GF-D8 (cell line): Measurements from ENCODE around the gene HDAC11.
"Not testable (repeated sequence)": the region's sequence is repeated elsewhere in the genome, so short reads cannot be mapped to it uniquely, and the experiment has no call there.

Experiments used
- DNase-seq: peaks from one replicate; lab custom pipeline; 2025; lab: John Stamatoyannopoulos, UW

HDAC11 gene

GRCh38 chr3:13507570-13508339 lies 27.6 kb downstream of the HDAC11 start:
- no peak for DNase-seq

DNA sequence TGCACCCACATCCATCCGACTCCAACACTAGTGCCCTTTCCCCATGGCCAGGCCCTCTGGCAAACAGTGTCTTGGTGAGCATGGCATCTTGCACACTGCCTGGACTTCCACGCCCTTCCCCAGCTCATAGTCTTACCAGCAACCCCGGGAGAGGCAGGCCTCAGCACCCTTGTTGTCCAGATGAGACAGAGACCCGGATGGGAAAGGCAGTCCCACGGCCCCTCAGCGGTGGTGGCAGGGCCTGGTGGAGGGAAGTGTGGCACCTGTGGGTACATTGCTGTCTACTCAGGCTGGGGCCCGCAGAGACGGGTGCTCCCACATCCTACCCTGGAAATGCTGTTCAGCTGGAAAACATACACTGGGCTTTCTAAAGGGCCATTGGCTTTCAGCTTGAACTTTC lies 28.4 kb downstream of the HDAC11 start:
- DNase-seq, result no peak

DNA sequence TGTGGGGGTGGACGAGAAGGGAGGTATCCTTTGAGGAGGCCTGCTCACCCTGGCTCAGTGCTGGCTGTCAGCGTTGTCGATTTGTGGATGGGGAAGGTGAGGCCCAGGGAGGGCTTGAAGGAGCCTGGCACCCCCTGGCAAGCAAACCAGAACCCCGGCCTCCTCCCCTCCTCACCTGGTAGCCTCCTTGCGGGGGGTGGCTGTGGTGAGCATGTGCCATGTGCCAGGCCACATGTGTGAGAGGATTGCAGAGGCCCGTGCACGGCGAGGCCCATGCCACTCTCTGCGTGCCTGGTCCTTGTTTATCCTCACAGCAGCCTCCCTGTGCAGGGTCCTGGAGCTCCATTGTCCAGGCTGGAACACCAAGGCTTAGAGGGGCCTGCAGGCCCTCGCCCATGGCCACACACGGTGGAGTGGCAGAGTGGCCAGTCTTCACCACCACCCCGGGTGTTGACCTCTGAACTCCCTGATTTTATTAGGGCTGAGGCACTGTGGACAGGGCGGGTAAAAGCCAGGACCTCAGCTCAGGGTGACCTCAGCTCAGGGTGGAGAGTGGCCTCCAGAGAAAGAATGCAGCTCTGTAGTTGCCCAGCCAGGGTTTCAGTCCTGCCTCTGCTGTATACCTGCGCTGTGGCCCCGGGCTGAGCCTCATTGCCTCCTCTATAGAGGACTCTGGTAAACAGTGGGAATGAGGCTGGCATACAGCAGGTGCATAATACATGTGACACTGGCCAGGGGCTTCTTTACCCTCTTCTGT lies 29.1 kb downstream of the HDAC11 start:
- DNase-seq, result no peak

- DNase-seq, result no peak
Observed at GRCh38 chr3:13509816-13510192, 29.7 kb downstream of the HDAC11 start.

- DNase-seq, result no peak
Observed at GRCh38 chr3:13512451-13512850, 32.3 kb downstream of the HDAC11 start.

DNA sequence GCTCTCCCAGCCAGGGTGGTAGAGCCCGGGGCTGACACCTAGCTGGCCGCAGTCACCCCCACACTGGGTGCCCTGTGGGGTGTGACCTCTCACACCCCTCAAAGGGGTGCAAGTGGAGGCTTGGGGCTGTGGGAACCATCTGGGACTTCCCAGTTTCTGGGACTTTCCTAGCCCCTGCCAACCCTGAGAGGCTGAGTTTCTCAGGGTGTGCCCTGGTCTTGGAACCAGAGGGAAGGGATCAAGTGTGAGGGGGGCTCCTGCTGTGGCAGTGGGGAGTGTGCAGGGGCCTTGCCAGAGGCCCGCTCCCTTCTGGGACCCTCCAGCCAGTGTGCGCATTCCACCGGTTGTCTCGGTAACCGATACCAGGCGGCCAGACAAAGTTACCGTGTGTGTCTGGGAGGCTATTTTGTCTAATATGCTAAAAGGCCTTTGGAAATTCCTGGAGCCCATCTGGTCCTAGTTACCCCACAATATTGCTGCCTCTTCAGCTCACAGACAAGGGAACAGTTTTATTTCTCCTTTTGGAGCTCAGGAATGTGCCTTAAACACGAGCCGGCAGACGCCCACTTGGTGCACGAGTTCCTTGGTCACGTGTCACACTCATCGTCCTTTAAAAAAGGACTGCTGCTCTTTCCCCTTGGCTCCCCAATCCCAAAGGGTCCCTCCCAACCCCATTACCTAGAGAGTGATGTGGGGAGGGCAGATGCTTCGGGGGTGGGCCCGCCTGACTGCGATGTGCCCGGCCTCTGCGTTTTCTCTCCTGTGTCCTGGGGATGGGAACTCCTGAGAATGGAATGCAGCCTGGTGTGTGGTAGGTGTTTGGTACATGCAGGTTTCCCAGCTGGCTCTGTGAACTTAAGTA lies 33.2 kb downstream of the HDAC11 start:
- DNase-seq, result no peak

DNA sequence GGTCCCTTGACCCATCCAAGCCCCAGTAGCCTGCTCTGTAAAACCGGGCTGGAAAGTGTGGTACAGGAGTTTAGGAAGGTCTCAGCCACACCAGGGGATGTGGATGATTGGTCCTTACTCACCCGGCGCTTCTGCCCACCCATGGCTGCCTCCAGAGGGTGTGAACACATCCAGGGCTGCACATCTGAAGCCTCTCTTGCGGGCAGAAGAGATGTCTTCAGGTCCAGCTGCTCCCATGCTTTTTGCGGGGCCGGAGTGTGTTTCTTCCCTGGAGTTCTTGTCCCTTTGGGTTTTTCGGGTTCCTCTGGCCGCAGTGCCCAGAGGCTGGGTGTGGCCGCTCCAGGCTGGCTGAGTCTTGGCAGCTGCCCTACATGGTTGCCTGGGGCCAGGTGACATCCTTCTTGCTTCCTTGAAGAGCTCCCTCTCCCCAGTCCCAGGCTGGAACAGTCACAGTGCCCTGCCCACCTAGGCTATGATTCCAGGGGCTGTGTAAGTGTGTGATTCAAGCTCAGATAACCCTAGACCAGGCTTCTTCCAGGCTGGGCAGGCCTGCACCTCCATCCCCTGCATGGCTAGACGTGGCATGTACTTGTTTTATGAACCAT lies 33.9 kb downstream of the HDAC11 start:
- no peak for DNase-seq

DNA sequence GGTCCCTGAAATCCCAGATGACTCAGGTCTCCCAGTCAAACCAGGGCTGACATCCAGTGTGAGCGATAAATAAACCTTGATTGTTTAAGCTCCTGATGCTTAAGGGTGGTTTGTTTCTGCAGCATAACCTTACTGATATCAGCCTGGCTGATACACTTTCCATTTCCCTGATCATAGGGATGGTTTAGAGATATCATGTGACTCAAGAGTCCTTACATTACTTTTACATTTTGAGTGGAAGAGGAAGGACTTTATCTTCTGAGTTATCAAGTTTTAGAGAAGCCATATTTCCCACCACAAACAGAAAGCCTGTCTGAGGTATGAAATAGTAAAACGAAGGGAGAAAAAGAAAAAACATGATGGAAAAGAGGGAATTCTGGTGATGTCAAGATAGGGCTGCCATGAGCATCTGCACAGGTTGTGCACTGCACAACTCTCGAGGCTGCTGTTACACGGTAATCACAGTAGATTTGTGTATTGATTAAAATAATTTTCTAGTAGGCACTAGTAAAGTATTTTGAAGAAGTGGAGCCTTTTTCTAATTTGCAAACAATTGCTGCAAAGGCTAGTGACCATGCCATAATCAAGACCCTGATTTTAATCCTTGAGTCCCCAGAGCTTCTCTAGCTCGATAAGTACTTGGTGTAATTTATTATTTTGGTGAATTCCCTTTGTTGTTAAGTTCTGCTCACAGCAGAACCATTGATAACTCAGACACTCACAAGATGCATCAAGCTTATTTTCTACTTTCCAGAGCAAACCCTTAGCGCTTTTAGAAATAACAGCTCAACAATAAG lies 34.7 kb downstream of the HDAC11 start:
- DNase-seq, result no peak

- DNase-seq, result no peak
Observed at GRCh38 chr3:13515786-13516759, 36.0 kb downstream of the HDAC11 start.

DNA sequence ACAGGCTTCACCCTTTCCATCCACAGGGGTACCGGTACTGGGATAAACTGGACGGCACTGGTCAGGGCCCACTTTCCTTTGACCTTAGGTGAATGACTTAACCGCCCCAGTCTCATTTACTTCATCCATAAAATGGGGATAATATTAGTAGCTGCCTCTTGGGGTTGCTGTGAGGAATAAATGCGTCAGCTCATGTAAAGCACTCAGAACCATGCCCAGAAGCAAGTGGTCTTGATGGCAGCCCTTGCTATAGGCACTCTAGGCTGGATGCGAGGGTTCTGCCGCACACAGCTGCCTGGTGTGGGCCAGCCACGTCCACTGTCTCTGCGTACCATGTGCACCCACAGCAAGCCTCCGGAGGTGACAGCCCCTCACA lies 36.6 kb downstream of the HDAC11 start:
- no peak for DNase-seq

DNA sequence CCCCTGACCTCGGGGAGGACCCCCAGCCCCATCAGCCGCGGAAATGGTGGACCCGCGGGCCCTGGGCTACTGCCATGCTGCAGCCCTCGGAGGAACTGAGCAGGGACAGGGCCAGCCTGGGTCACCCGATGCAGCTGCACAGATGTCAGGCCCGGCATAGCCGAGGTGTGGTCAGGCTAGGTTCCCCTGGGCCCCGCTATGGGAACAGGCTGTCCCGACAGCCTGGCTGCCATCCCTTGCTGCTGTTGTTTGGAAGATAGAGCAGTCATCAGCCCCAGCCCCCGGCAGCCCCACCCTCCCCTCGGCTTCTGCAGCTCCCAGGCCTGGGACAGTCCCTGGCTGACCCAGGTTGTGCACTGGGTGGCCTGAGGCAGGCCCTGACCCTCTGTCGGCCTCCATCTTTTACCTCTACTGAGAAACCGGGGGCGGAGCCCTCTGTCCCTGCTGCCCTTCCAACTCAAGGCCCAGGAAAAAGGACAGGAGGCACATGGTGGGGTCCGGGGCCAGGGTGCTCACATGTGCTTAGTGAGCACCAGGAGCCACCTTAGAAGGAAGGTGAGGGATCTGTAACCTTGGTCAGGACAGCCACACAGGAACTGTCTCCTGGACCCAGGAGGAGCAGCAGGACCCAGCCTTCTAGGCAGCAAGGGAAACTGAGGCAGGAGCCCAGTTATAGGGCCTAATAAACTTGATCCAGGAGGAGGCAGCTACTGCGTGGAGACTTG lies 37.3 kb downstream of the HDAC11 start:
- DNase-seq, result no peak

GRCh38 chr3:13518516-13518953 lies 38.4 kb downstream of the HDAC11 start:
- DNase-seq, result no peak

GRCh38 chr3:13519006-13519791 lies 39.1 kb downstream of the HDAC11 start:
- no peak for DNase-seq

- no peak for DNase-seq
Observed at GRCh38 chr3:13520326-13520880, 40.3 kb downstream of the HDAC11 start.

DNA sequence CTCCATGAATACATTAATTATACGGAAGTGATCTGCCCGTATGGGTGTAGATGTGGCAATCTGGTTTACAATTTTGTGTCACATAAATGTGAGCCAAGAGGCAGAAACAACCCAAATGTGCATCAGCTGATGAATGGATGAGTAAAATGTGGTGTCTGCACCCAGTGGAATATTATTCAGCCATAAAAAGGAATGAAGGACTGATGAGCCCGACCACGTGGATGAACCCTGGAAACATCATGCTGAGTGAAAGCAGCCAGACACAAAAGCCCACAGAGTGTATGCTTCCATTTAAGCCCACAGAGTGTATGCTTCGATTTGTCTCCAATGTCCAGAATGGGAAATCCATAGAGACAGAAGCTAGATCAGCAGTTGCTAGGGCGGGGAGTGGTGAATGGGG lies 41.2 kb downstream of the HDAC11 start:
- no peak for DNase-seq

GRCh38 chr3:13521749-13522148 lies 41.6 kb downstream of the HDAC11 start:
- DNase-seq, result not testable (repeated sequence)

GRCh38 chr3:13522236-13522635 lies 42.1 kb downstream of the HDAC11 start:
- no peak for DNase-seq

GRCh38 chr3:13524979-13525669 lies 45.0 kb downstream of the HDAC11 start:
- no peak for DNase-seq
